Heart left ventricle (tissue), 13 donors: ENCODE results near the gene ACTR1B.

Experiments used
- POLR2A ChIP-seq, 2 donors: fragments of 450-650 bp; IDR thresholded peaks; one replicate each; pipeline ENCODE4 v1.6.1; 2017; ENCODE audit warnings: antibody characterized with exemption in 2 of 2, mild to moderate bottlenecking in 2 of 2, moderate library complexity in 2 of 2
- TF ChIP-seq, protein P1 (sequence below), 12 donors: fragments of 200-600 bp; sonication (generic) in 4 of 12; IDR thresholded peaks; one replicate each; pipeline versions ENCODE4 v1.5.0 to v1.8.0; 2018 to 2022; ENCODE audit warnings: antibody characterized with exemption in 12 of 12, mild to moderate bottlenecking in 5 of 12
- donor health status: ischemic (EF 13 %, LVEDD 7.1; RV severe dilation, severe dysfunction).
- donor health status: DM: no; HTN: yes; CAD: no.
- donor health status: DM: no; HTN: no; CAD: no.
- donor health status: ischemic (EF 25% LVEDD 6.9; RV normal size, moderate dysfunction).
- donor health status: ischemic (EF 25% LVEDD 5.7; RV mildly dilated, moderate dysfunction).
- donor health status: ischemic (EF 35%, LVEDD 5.7; RV mildly dilated, moderate dysfunction).
- donor health status: nonischemic (EF 11% LVEDD 7.7; RV severe dilation, severe dysfunction).
- donor health status: DM: yes; HTN: yes; CAD: no.
- donor health status: PGD.
- donor health status: ischemic (EF 29% LVEDD 5.4; RV normal size, mild dysfunction).
- donor health status: nonischemic (EF 23%, LVEDD 6.1; RV moderate dilation, normal function).

DNA sequence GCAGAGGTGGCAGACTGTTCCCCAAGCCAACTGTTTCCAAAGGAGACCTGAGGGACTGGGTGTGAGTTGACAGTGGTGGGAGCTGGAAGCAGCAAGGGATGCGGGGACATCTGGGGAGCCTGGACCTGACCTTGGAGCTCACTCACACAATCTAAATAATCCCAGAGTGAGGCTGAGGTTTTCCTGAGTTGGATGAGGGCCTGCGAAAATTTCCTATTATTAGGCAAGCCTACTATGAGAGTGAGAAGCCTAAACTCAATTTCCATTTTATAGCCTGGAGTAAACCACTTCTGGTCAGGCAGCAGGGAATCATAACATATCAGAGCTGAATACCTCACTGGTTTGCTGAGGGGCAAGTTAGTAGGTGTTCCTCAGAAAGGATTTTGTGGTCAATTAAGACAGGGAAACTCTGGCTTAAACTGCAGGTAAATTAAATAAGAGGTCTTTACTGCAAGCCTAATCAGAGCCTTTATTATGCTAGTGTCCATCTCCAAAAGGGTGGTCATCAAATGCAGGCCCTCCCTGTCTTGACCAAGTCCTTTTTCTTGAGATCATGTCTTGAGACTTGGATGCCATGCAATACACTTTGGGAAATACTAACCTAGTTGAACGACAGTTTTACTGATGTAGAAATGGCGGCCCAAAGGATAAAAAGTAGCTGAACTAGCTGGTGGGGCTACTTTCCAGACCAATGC lies 19.7 kb downstream of the ACTR1B start:
- TF ChIP-seq, protein P1, sequence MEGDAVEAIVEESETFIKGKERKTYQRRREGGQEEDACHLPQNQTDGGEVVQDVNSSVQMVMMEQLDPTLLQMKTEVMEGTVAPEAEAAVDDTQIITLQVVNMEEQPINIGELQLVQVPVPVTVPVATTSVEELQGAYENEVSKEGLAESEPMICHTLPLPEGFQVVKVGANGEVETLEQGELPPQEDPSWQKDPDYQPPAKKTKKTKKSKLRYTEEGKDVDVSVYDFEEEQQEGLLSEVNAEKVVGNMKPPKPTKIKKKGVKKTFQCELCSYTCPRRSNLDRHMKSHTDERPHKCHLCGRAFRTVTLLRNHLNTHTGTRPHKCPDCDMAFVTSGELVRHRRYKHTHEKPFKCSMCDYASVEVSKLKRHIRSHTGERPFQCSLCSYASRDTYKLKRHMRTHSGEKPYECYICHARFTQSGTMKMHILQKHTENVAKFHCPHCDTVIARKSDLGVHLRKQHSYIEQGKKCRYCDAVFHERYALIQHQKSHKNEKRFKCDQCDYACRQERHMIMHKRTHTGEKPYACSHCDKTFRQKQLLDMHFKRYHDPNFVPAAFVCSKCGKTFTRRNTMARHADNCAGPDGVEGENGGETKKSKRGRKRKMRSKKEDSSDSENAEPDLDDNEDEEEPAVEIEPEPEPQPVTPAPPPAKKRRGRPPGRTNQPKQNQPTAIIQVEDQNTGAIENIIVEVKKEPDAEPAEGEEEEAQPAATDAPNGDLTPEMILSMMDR (IDR thresholded peaks at IDR 0.05) = no peak
- TF ChIP-seq POLR2A (IDR thresholded peaks at IDR 0.05) = no peak
